NK-92 (cell line): ENCODE measurements around the gene TMEFF2.

Source experiments
- DNase-seq: peaks from one replicate; lab custom pipeline; 2025; ENCODE audit not compliant: unreplicated experiment; lab: John Stamatoyannopoulos, UW

The TMEFF2 gene

DNA sequence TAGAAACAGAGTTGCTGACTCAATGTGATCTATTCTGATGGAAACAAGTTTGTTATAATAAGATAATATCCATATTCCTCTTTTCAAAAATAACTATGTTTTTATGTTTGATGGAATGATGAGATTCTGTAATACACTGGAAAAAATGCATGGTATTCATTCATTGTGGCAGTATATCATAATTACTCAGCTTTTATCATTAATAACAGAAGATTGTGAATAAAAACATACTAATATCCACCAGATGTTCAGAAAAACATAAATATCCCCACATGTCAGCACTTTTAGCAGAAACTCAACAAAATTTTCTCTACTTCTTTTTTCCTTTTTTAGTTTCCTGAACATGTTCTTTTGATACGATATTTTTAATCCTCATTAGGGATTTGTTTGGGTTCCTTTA, 217.0 kb downstream of the TMEFF2 start:
- no peak for DNase-seq

DNA sequence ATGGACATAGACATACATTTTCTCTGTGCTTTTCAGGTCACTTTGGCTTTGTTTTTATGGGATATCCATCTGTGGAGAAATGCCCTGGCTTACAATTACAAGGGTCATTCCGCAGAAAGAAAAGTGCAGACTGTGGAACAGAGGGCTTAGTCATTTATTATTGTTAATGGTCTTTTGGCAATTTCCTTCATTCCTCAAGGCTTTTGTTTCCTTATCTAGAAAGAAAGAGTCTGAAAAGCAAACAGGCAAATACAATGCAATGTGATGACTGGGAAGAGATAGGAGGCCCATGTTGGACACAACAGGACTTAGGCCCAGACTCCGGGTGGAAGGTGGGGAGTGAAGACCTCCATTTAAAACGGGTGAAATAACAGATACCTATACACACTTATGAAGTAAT, 218.3 kb downstream of the TMEFF2 start:
- no peak for DNase-seq

DNA sequence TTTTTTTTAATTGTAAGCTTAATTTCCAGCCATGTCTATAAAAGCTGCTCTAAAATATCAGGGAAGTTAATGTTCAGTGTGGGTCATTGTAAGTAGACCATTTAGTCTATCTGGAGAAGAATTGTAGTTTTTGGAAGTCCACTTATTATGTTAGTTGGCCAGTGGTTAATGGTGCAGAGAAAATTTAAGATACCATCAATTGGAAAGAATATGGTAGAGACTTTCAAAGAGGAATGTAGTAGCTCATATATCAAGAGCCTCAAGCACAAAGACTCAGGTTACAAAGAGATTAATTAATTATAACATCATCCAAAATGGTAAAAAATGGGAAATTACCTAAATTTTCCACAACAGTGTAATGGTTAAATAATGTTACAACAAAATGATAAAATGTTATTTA, 220.1 kb downstream of the TMEFF2 start:
- no peak for DNase-seq

DNA sequence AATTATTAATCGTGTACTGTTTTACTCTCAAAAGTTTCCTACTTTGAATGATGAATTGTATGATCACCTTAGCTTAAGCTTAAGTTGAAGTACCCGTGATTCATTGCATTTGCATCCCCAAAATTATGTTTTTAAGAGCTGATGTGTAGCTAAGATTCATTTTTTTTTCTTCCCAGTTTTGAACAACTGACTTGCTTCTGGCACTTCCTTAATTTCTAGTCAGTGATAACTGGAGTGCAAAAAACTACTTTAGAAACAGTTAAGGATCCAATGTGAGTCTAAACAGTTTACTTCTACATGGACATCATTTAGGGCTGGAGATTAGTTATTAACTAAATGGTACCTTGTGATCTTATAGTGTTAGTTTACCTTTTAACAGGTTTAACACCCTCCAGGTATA, 223.9 kb downstream of the TMEFF2 start:
- no peak for DNase-seq

DNA sequence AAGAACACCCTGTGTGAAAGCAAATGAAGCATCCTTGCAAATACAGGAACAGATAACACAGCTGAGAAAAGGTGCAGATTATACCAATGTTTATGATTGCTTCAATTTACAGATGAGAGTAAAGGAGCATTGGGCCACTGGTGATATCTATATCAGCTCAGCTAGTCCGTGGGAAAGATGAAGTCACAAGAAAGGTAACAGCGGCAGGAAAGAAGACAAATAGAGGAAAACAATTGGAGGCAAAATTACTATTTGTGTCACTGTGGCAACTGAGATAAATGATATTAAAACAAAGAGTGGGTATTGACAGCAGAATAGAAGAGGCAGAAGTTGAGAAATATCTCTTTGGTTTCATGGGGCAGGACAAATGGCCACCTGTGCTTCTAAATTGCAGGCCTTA, 226.6 kb downstream of the TMEFF2 start:
- DNase-seq, result no peak

DNA sequence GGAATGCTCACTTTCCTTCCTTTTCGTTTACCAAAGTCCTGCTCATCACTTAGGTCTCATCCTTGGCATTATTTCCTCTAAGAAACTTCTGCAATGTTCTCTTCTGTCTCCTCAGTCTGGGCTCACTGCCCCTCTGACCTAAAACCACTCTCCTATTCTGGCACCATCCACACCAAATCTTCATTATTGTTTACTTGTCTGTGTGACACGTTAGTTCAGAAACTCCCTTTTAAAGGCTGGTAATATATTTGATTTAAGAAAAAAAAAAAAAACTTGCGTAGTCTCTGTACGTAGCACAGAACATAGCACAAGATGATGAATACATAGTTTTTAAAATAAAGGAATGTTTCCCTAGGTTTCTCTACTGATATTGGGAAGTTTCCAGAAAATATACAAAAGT, 229.0 kb downstream of the TMEFF2 start:
- no peak for DNase-seq

DNA sequence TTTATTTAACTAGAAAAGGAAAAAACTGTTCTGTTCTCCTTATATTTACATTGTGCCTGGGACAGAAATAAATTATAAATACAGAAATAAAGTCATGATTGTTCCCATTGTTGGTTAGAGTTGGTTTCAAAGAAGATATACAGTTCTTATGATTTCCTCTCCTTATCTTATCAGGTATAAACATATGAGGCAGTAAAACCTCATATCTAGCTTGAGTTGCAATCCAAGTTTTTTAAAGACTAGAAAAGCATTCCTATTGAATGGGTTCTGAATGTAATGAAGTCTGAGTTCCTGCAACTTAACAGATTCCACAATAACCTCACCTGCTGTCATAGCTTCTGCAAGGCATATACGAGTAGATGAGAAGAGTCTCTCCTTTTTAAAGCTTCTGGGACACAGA, 233.2 kb downstream of the TMEFF2 start:
- no peak for DNase-seq

DNA sequence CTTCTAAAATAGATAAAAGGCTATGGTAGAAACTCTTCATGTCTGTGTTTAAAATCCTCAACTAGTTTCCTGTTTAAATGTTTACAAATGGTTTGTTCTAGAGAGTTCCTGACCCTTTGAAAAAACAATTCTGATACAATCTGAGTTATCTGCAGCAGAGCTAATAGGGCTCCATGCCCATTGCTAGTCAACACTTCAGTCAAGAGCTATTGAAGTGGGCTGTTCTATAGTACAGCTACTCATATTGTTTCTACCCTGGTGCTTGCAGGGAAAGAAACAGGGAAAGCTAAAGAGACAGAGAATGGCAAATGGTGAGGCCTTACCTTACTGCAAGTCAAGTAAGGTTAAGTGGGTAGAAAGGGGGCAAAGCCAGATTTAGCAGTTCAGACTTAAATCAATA, 235.5 kb downstream of the TMEFF2 start:
- DNase-seq, result no peak

DNA sequence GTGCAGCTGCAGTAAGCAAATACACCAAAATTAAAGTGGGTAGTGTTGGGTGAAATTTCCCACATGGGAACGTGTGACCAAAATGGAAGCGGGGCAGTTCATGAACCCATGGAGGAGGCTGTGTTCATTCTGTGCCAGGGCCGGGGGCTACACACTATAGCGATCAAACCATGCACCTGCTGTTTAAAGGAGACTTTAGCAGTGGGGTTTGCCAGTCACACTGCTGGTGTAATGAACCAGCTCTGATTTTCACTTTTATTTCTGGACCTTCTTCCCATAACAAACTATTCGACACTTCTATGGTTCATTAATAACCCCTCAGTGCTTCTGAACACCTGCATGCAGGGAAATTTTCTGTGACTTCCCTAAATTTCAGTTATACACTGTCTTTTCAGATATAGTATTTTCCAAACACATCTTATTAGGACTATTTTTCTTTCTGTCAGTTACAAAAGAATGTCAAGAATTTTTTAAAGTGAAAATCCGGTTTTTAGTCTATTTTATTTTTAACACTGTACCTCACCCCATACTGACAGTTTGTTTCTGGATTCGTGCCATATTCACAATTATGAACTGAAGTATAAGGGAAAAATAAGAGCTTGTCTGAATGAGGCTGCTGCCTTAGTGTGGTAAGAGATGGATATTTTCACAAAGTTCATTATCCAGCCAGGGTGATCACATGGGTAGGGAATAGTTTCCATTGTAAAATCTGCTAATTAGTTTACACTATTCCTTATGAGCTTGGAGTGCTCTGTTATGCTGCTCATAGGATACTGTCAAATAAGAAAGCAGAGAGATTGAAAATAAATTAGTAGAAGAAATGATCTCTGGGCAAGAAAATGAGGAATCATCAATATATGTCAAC, 236.5 kb downstream of the TMEFF2 start:
- no peak for DNase-seq

DNA sequence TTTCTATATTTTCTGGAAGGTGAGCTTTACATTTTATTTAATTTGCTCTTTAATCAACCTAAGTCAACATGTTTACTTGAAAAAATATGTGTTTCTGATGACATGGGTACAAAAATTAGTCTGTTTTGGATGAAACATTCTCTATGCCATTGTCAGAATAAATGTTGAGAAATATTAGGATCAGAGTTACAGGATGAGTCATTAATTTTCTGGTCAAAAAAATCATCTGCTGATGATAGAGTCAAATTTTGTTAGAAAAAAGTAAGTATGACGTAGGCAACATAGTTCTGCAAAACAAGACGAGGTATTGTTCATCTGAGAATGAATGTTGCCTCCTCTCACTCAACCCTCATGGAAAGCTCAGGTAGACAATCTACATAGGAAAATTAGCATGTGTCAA, 240.3 kb downstream of the TMEFF2 start:
- no peak for DNase-seq

DNA sequence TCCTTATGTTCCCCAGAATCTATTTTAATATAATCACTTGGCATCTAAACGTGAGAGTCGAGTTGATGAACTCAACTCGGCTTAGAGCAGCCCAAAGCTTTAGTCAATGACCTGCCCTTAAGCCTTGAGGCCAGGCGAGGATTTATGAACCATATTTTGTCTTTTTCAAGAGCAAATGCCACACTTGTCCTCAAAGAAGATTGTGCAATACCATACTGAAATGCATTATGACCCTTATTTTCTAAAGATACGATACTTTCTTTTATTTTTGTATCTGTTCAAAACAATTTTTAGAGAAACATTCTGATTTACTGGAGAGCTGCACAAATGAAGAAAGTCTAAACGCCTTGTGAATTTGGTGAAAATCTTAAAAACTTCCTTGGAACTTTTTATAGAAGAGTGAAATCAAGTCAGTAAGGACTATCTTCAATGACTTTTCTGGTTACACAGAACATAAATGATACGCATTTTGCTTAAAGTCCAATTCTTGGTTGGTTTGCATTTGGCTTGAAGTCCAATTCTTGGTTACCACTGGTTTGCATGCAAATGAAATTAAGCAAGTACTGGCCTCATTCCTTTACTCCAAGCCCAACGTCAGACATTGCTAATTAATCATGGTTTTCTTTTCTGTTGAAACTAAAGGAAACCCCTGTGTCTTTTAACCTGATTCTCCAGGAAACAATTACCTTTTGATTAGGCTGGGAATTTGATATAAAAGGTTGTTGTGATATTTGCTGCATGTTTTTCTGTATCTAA, 242.0 kb downstream of the TMEFF2 start:
- no peak for DNase-seq

DNA sequence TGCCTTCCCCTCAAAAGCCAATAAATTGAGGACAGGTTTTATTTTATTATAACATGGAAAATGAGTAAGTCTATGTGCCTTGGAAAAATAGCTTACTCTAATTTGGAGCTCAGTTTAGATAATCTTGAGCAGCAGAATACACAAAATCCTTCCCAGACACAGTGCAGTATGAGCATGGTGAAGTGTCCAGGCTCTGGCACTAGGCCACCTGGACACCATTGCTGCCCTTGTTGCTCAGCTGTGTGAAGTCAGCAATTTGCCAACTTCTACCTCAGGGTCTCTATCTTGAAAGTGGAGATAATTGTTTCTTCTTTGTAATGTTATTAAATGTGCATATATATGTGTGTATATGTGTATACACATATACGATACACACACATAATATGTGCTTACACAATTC, 242.9 kb downstream of the TMEFF2 start:
- DNase-seq, result no peak

DNA sequence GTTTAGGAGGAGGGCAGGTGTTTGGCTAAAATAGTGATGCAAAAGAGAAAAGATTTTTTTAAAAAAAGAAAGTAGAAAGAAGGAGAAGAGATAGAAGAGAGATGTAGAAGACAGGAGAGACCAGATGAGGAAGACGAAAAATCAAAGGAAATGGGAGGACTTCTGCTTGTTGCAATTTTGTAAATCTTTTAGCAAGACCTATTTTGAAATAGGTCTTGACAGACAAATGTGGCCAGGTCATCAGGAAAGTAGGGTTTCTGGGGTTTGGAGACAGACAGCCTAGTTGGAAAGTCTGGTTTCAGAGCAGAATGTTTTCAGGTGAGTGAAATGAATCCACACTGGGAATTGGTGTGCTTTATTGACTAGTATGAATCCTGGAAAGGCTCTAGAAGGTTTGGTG, 243.4 kb downstream of the TMEFF2 start:
- no peak for DNase-seq

DNA sequence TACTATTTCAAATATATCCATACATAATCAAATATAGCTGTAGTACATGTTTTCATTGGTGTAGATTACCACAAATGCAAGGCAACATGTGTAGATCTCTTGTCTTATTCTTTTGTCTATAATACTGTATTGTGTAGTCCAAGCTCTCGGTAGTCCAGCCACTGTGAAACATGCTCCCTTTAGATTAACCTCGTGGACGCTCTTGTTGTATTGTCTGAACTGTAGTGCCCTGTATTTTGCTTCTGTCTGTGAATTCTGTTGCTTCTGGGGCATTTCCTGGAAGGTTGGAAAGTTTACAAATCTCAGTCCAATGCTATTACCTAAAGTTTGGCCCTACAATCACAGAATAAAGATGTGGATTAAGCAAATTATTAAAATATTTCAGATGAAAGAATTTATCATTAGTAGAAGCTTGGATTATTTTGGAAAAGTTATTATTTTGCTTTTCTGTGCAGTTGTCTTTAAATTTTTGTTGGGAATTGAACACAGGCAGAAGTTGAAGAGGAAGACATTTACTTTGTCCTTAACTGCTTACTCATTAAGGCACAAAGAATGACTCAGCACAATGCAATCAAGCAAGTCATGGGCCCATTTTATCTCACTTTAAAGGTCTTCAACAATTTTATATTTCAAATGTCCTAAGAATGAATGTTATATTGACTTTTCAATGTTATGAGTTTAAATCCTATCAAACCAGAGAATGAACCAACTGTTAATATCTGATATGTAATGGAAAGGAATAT, 244.4 kb downstream of the TMEFF2 start:
- DNase-seq, result no peak

DNA sequence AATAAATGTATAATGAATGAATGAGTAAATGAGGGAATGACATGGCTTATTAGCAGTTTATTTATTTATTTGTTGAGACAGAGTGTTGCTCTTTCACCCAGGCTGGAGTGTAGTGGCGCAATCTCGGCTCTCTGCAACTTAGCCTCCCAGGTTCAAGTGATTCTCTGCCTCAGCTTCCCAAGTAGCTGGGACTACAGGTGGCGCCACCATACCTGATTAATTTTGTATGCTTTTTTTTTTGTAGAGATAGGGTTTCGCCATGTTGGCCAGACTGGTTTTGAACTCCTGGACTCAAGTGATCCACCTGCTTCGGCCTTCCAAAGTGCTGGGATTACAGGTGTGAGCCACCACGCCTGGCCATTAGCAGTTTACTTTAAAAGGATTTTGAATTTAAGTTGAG, 247.5 kb downstream of the TMEFF2 start:
- no peak for DNase-seq

DNA sequence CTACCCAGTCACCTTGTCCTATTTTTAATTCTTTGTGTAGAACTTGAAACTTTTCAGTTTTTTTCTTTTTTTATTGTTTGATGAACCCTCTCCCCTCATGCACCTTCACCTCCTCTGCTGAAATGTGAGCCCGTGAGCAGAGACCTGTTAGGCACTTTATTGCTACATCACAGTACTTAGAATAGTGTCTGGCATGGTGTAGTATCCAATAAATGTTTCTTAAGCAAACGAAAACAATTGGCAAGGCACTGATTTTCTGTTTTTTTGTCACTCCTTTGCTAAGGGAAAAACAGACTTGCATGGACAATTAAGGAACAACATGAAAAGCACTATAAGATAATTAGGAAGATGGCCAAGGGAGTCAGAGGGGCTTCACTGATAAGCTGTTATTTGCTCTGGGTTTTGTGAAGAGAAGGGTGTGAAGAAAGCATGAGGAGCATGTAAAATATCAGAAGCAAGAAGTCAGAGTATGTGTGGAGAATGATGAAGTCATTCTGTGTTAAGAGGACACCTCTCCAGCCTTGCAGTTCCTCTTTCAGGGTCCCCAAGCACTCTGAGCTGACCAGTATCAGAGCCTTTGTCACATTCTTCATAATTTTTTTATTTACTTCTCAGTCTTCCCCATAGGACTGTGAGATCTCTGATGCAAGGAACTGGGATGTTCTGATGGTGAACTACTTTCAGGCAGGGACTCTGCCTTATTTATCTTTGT, 248.1 kb downstream of the TMEFF2 start:
- no peak for DNase-seq

DNA sequence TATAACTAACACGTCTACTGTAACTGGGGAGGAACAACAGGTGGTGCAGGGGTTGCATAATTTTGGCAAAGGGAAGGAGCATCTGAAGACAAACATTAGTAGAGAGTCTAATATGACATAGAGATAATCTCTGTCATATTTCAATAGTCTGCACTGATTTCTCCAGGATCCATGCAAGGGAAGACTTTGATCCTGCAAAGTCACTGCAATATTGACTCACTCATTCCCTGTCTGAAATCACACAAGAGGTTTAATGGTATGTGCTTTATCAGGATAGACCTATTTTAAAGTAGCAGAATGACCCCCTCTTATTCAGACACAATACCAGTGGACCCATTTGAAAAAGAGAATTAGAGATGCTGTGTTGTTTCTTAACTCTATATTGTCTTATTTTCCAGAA, 249.1 kb downstream of the TMEFF2 start:
- DNase-seq, result no peak

DNA sequence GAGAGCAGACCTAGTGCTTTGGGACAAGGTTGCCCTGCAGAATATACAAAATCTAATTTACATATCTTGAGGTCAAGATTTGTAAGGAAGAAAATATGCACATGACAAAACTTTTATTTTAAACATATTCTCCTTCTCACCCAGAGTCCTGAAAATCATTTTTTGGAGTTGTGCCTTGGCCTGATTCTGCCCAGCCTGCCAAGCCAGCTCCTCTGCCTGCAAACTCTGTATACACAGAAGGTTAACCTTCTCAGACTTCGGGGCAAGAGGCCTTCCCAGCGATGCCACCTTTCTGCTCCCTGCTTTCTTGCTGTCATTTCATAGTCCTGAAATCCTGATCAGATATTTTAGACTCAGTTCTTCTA, 252.0 kb downstream of the TMEFF2 start:
- DNase-seq, result no peak

DNA sequence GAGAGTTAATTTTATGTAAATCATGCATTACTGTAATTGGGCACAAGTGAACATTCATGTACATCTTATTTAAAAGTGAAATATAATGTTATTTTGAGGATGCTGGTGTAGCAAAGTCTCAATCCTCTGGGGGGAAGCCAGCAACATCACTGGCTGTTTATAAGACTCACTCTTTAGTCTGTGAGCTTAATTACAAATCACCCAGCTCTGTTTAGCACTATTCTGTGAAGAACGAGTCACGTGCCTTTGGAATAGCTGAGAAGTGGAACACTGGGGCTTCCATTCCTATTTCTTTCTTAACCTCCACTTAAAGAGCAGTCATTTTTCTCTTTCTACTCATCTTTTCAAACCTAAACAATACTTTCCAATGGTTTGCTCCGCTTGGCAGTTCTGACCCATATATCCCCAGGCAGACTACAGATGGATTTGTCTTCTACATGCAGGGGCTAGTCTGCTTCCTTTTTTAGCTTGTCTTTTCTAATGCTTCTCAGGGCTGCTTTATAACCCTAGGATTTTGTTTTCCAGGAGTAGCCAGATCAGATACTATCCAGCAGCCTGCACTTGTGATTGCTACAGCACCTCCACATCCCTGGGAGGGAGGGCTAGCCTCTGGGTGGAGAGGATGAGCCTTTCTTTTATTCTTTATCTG, 252.5 kb downstream of the TMEFF2 start:
- DNase-seq, result no peak

DNA sequence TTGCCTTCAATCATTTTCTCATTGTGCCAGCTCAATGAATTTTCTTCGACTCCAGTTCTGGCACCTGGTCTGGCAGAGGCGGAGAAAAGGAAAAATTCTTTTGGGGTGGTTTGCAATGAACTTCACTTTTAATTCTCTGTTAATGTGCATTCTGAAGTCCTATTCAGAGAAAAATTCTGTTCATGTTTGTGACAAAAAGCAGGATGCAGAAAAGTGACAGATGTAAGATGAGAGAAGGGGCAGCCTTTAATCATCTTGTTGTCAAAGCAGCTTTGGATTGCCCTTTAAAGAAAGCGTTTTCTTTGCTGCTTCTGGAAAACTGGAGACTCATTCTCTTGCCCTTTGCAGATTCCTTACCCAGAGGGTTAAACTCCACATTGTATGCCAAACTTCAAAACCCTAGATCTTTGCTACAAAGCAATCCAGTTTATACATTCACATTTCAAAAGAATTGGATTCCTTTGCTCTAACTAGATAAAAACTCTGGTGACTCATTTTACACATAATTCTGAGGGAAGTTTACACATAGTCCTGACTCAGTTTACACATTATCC, 253.3 kb downstream of the TMEFF2 start:
- no peak for DNase-seq
